Naive thymus-derived CD4-positive, alpha-beta T cell (primary cell): ENCODE measurements around the gene IFI27L2. TPM values are rescaled to one million over a fixed set of nuclear protein-coding genes. Genes with fewer than 3 reads are reported as not detected.
A peak's percentile ranks its signal among the peaks of the same experiment; 100 is the strongest.

Experiments used
- ATAC-seq: fragments of 150-1000 bp; cut with Tn5 transposase; 2 replicates; pipeline ENCODE4 v1.10.0; 2021; ENCODE audit warnings: mild to moderate bottlenecking, moderate library complexity
- CTCF ChIA-PET: fragments of 350-600 bp; sonication (Branson Sonifier 250); formaldehyde crosslinking; loops from one replicate; lab custom pipeline; 2021; ENCODE audit warnings: antibody characterized with exemption; lab: Charles Lee
- POLR2A ChIA-PET: fragments of 350-600 bp; sonication (Branson Sonifier 250); formaldehyde crosslinking; loops from one replicate; lab custom pipeline; 2021; ENCODE audit warnings: antibody characterized with exemption, inconsistent platforms; lab: Charles Lee
- DNase-seq, 9 donors: peaks; one replicate each; pipeline versions ENCODE4 v3.0.0 to v3.0.0-alpha.2; 2020 to 2022; ENCODE audit warnings: mixed read lengths in 1 of 9
- H3K27ac ChIP-seq: one replicate; pipeline ENCODE4 v1.7.0; 2013; ENCODE audit warnings: mild to moderate bottlenecking, low read depth, low read length, moderate library complexity
- H3K27me3 ChIP-seq, 2 donors: one replicate each; pipeline ENCODE4 v1.7.0; 2013; ENCODE audit warnings: low read length in 2 of 2, mild to moderate bottlenecking in 2 of 2, moderate library complexity in 2 of 2; ENCODE audit not compliant: control insufficient read depth in 2 of 2, insufficient read depth in 2 of 2
- H3K36me3 ChIP-seq, 3 experiments: 1 replicate in 2 of 3; 2 replicates in 1 of 3; pipeline ENCODE4 v1.7.0; 2013; ENCODE audit warnings: low read length in 3 of 3, mild to moderate bottlenecking in 3 of 3, moderate library complexity in 1 of 3; ENCODE audit not compliant: insufficient read depth in 3 of 3, control insufficient read depth in 2 of 3
- H3K4me1 ChIP-seq, 2 donors: one replicate each; pipeline ENCODE4 v1.7.0; 2013; ENCODE audit warnings: low read length in 2 of 2, mild to moderate bottlenecking in 2 of 2, moderate library complexity in 1 of 2; ENCODE audit not compliant: control insufficient read depth in 2 of 2, insufficient read depth in 2 of 2
- H3K4me3 ChIP-seq: 2 replicates; pipeline ENCODE4 v1.7.0; 2013; ENCODE audit warnings: mild to moderate bottlenecking, low read length
- H3K9me3 ChIP-seq, 3 experiments: 1 replicate in 2 of 3; 2 replicates in 1 of 3; pipeline ENCODE4 v1.7.0; 2013; ENCODE audit warnings: low read length in 3 of 3; ENCODE audit not compliant: control insufficient read depth in 2 of 3
- H3K27ac Mint-ChIP-seq, 9 donors: one replicate each; pipeline ENCODE4 v1.8.0; 2020 to 2022; ENCODE audit warnings: mixed read lengths in 9 of 9, mild to moderate bottlenecking in 8 of 9, moderate library complexity in 5 of 9, inconsistent platforms in 2 of 9
- H3K27me3 Mint-ChIP-seq, 5 donors: one replicate each; pipeline ENCODE4 v1.8.0; 2021 to 2022; ENCODE audit warnings: mixed read lengths in 5 of 5, mild to moderate bottlenecking in 1 of 5
- H3K36me3 Mint-ChIP-seq, 5 donors: one replicate each; pipeline ENCODE4 v1.8.0; 2020 to 2022; ENCODE audit warnings: mixed read lengths in 5 of 5, mild to moderate bottlenecking in 3 of 5, inconsistent platforms in 1 of 5
- H3K4me1 Mint-ChIP-seq, 7 donors: one replicate each; pipeline ENCODE4 v1.8.0; 2020 to 2022; ENCODE audit warnings: mixed read lengths in 7 of 7, mild to moderate bottlenecking in 3 of 7, inconsistent platforms in 1 of 7
- H3K4me3 Mint-ChIP-seq, 10 donors: one replicate each; pipeline ENCODE4 v1.8.0; 2020 to 2022; ENCODE audit warnings: mild to moderate bottlenecking in 10 of 10, mixed read lengths in 10 of 10, moderate library complexity in 6 of 10, inconsistent platforms in 2 of 10
- H3K9me3 Mint-ChIP-seq, 11 donors: one replicate each; pipeline ENCODE4 v1.8.0; 2020 to 2022; ENCODE audit warnings: mixed read lengths in 11 of 11, mild to moderate bottlenecking in 4 of 11, inconsistent platforms in 1 of 11, moderate library complexity in 1 of 11
- intact Hi-C, 2 donors: fragments of 100-400 bp; cut with micrococcal nuclease; formaldehyde crosslinking; loops; one replicate each; pipeline ENCODE4 v1.15.1; 2023
- polyA plus RNA-seq, 2 donors: library from polyadenylated mRNA; unstranded; fragments of 300-500 nt; fragmentation: Illumina TruSeq; gene quantifications; one replicate each; pipeline ENCODE4 v1.2.3, GENCODE V29; 2021
- total RNA-seq, 6 experiments: library from RNA in 5 of 6; stranded (reverse) in 5 of 6; gene quantifications; 1 replicate in 5 of 6; 2 replicates in 1 of 6; pipeline ENCODE4 v1.2.3 and lab custom pipeline; 2021 to 2026

The IFI27L2 gene
- total and polyA plus RNA-seq, 7 experiments from 2014 or later, result 17.2 to 65.8 (median 29.2) TPM

DNA sequence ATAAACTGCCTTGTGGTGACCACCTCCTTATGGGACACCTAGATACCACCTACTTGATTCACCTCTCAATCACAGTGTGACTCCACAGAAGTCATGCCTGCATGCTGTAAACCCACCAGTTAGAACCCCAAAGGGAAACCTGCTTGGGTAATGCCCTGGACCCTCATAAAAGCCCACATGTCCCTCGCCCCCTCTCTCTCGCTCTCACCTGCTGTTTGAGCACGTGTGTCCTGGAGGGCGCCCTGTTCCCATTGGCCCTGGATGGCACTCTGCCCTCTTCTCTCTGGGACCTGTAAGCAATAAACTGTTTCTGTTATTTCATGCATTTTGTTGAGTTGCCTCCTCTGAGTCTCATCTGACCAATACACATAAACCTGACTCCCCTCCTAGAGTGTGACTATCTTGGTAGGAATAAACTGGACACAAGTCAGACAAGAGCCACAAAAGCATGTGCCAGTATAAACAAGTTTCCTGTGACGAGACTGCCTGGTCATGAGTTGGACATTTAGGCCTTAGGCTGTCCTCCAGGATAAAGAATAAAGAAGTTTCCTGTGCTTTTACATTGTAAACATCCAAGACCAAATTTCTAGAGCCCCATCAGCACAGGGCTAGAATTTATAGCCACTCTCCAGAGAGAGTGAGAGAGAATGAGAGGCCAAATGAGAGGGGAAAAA lies 8.6 kb downstream of the IFI27L2 start:
- H3K4me3 ChIP-seq, result no peak overlapping the region
- H3K4me1 ChIP-seq, result no peaks in the 10 kb centered on the region
- POLR2A ChIA-PET, result no interaction called here
- no peak overlapping the region for H3K27ac ChIP-seq
- H3K4me3 Mint-ChIP-seq, result no peak overlapping the region
- CTCF ChIA-PET, result no interaction called here
- ATAC-seq, result no peak
- DNase-seq, result no peak
- peaks cover 0 to 24% (median 5%) of the 10 kb centered on the region in 3 experiments for H3K9me3 ChIP-seq
- H3K27ac Mint-ChIP-seq, result no peak overlapping the region
- peaks cover 5 to 42% (median 23%) of the 10 kb centered on the region in 11 donors for H3K9me3 Mint-ChIP-seq
- H3K36me3 Mint-ChIP-seq, result peaks cover 0 to 17% (median 10%) of the 10 kb centered on the region in 5 donors
- intact Hi-C loops, result no loop called here
- H3K4me1 Mint-ChIP-seq, result peaks cover 0 to 4% (median 0%) of the 10 kb centered on the region in 7 donors
- H3K27me3 ChIP-seq, result no peaks in the 10 kb centered on the region
- peaks cover 18 to 33% (median 24%) of the 10 kb centered on the region in 5 donors for H3K27me3 Mint-ChIP-seq
- H3K36me3 ChIP-seq, result no peaks in the 10 kb centered on the region

DNA sequence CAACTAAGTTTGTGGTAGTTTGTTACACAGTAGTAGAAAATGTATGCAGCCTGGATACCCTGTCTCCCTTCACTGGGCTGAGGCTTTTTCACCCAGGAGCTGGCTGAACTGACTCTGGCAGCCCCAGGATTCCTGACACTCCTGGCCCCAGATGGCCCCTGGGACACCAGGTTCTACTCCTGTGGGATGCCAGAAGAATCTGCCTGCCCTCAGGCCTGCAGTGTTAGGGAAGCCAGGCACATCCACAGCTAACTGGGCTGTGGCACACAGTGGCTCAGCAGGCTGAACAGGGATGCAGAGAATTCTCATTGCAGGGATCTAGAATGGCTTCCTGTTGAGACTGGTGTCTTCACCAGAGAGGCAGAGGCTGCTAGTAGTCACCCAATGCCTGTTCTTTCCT lies 10.3 kb downstream of the IFI27L2 start:
- CTCF ChIA-PET, result no interaction called here
- Mint-ChIP-seq H3K4me1 (peaks cover 0 to 20% (median 0%) of the 10 kb centered on the region in 7 donors), H3K9me3 (peaks cover 5 to 42% (median 23%) of the 10 kb centered on the region in 11 donors), H3K27me3 (peaks cover 21 to 38% (median 29%) of the 10 kb centered on the region in 5 donors), H3K27ac (no peak overlapping the region), H3K36me3 (peaks cover 0 to 17% (median 10%) of the 10 kb centered on the region in 5 donors), H3K4me3 (no peak overlapping the region)
- Histone ChIP-seq H3K4me1 (no peaks in the 10 kb centered on the region), H3K27me3 (no peaks in the 10 kb centered on the region), H3K27ac (no peak overlapping the region), H3K36me3 (no peaks in the 10 kb centered on the region), H3K9me3 (peaks cover 0 to 24% (median 5%) of the 10 kb centered on the region in 3 experiments), H3K4me3 (no peak overlapping the region)
- intact Hi-C loops, result no loop called here
- ATAC-seq, result no peak
- POLR2A ChIA-PET, result no interaction called here
- DNase-seq, result no peak

DNA sequence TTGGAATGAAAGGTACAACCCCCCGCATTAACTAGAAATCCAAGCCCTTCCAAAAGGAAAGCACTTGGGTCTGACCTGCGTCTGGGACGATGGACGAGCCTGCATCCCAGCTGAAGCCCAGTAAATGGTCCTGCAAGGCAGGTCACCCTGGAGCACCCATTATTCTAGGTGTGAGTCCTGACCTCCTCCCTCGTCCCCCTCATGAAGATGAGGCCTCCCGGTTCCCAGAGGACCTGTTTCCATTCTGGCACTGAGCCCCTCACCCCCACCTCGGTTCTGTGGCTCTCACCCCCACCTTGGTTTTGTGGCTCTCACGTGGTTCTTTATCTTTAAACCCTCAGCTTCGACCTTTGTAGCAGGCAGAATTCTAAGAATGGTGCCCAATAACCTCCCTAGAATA lies 11.5 kb downstream of the IFI27L2 start:
- POLR2A ChIA-PET, result no interaction called here
- Mint-ChIP-seq H3K27me3 (peaks cover 21 to 38% (median 29%) of the 10 kb centered on the region in 5 donors), H3K27ac (no peak overlapping the region), H3K4me1 (peaks cover 0 to 26% (median 0%) of the 10 kb centered on the region in 7 donors), H3K36me3 (peaks cover 0 to 17% (median 10%) of the 10 kb centered on the region in 5 donors), H3K4me3 (no peak overlapping the region), H3K9me3 (peaks cover 5 to 38% (median 23%) of the 10 kb centered on the region in 11 donors)
- H3K27ac ChIP-seq, result no peak overlapping the region
- CTCF ChIA-PET, result interaction anchor here (0.8 kb wide), 1 partner anchor 19 kb away, joined by 3 read pairs; no protein-coding TSS in a partner anchor
- no peak for DNase-seq
- no peak overlapping the region for H3K4me3 ChIP-seq
- H3K9me3 ChIP-seq, result peaks cover 0 to 24% (median 5%) of the 10 kb centered on the region in 3 experiments
- intact Hi-C loops, result no loop called here
- ATAC-seq, result no peak
- H3K36me3 ChIP-seq, result no peaks in the 10 kb centered on the region
- H3K27me3 ChIP-seq, result no peaks in the 10 kb centered on the region
- H3K4me1 ChIP-seq, result no peaks in the 10 kb centered on the region

DNA sequence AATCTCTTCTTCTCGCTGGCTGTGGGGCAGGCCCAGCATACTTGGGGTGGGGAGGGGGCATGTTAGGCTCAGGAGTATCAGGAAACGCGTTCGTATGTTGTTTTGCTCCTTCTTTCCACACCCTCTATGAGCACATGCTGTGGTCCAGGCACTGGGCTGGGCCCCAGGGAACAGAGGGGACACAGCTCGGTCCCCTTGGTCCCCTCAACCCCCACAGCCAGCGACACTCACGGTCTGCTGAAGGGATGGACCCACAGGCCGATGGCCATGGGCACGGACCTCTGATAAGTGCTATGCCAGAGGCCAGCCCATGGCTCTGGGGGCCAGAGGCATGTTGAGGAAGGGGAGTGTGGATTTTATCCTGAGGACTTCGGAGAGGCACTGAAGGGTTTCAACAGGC lies 12.7 kb downstream of the IFI27L2 start:
- intact Hi-C loops, result no loop called here
- H3K27ac ChIP-seq, result no peak overlapping the region
- H3K4me1 ChIP-seq, result no peaks in the 10 kb centered on the region
- peaks cover 14 to 39% (median 29%) of the 10 kb centered on the region in 5 donors for H3K27me3 Mint-ChIP-seq
- no peaks in the 10 kb centered on the region for H3K36me3 ChIP-seq
- peaks cover 0 to 24% (median 5%) of the 10 kb centered on the region in 3 experiments for H3K9me3 ChIP-seq
- H3K36me3 Mint-ChIP-seq, result peaks cover 0 to 13% (median 5%) of the 10 kb centered on the region in 5 donors
- no peak overlapping the region for H3K4me3 ChIP-seq
- H3K27me3 ChIP-seq, result no peaks in the 10 kb centered on the region
- CTCF ChIA-PET, result no interaction called here
- peaks cover 5 to 27% (median 19%) of the 10 kb centered on the region in 11 donors for H3K9me3 Mint-ChIP-seq
- no peak overlapping the region for H3K27ac Mint-ChIP-seq
- DNase-seq, result no peak
- H3K4me1 Mint-ChIP-seq, result peaks cover 0 to 36% (median 0%) of the 10 kb centered on the region in 7 donors
- no peak for ATAC-seq
- POLR2A ChIA-PET, result no interaction called here
- H3K4me3 Mint-ChIP-seq, result no peak overlapping the region

DNA sequence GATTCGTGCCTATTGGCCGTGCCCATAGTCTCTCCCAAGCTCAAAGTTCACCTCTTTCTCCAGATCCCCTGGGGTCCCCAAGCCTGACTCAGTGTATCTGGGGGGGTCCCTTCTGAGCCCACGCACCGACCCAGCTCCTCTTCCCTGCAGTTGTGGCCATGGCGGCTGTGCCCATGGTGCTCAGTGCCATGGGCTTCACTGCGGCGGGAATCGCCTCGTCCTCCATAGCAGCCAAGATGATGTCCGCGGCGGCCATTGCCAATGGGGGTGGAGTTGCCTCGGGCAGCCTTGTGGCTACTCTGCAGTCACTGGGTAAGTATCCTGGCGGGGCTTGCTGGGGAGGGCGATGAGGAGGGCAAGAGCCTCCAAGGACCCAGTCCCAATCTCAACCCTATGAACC lies 13.8 kb downstream of the IFI27L2 start:
- ChIA-PET POLR2A (no interaction called here), CTCF (no interaction called here)
- ATAC-seq, result no peak
- Mint-ChIP-seq H3K4me1 (peaks cover 0 to 40% (median 0%) of the 10 kb centered on the region in 7 donors), H3K27ac (no peak overlapping the region), H3K9me3 (peaks cover 3 to 19% (median 12%) of the 10 kb centered on the region in 11 donors), H3K36me3 (peaks cover 0 to 7% (median 1%) of the 10 kb centered on the region in 5 donors), H3K27me3 (peaks cover 10 to 38% (median 22%) of the 10 kb centered on the region in 5 donors), H3K4me3 (no peak overlapping the region)
- H3K9me3 ChIP-seq, result peaks cover 0 to 17% (median 5%) of the 10 kb centered on the region in 3 experiments
- H3K4me3 ChIP-seq, result no peak overlapping the region
- intact Hi-C loops, result no loop called here
- no peaks in the 10 kb centered on the region for H3K36me3 ChIP-seq
- DNase-seq, result no peak
- H3K4me1 ChIP-seq, result no peaks in the 10 kb centered on the region
- no peaks in the 10 kb centered on the region for H3K27me3 ChIP-seq
- H3K27ac ChIP-seq, result no peak overlapping the region

DNA sequence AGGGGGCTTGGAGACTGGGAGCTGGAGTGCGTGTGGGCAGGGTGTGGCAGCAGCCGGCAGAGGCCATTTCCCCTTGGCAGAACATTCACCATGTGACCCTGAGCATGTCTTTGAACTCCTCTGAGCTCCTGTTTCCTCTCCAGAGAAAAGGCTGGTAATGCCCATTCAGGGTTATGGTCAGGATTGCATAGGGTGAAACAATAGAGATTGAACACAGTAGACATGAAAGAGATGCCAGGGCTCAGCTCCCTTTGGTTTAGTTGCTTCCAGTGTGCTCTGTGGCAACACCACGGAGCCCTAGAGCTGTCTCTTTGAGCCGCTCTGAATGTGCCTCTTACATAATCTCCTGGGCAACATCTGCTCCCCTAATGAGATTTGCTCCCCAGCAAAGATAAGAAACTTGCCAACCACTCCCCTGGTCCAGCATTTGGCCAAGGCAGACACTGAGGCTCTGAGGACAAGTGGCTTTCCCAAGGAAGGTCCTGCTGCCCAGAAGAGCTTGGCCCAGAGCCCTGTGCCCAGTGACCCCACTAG lies 14.3 kb downstream of the IFI27L2 start:
- peaks cover 10 to 38% (median 20%) of the 10 kb centered on the region in 5 donors for H3K27me3 Mint-ChIP-seq
- ATAC-seq (peak; percentile 31), DNase-seq (no peak)
- no peaks in the 10 kb centered on the region for H3K27me3 ChIP-seq
- peaks cover 0 to 14% (median 7%) of the 10 kb centered on the region in 11 donors for H3K9me3 Mint-ChIP-seq
- CTCF ChIA-PET, result interaction anchor here (1.2 kb wide), 1 partner anchor 21 kb away, joined by 3 read pairs; no protein-coding TSS in a partner anchor
- POLR2A ChIA-PET, result no interaction called here
- intact Hi-C loops, result no loop called here
- no peak overlapping the region for H3K27ac ChIP-seq
- H3K36me3 Mint-ChIP-seq, result peaks cover 0 to 6% (median 0%) of the 10 kb centered on the region in 5 donors
- H3K36me3 ChIP-seq, result no peaks in the 10 kb centered on the region
- peaks cover 0 to 43% (median 0%) of the 10 kb centered on the region in 7 donors for H3K4me1 Mint-ChIP-seq
- no peak overlapping the region for H3K4me3 ChIP-seq
- no peak overlapping the region for H3K4me3 Mint-ChIP-seq
- H3K4me1 ChIP-seq, result no peaks in the 10 kb centered on the region
- no peak overlapping the region for H3K27ac Mint-ChIP-seq
- peaks cover 0 to 12% (median 5%) of the 10 kb centered on the region in 3 experiments for H3K9me3 ChIP-seq
